ENCODE data around the gene NSMF.
A peak's percentile ranks its signal among the peaks of the same experiment; 100 is the strongest.

The NSMF gene

GRCh38 chr9:137410236-137410890 is 48.8 kb downstream of the NSMF start:
- peak; percentile 29 for DNase-seq (ENCODE audit: low spot score)

GRCh38 chr9:137409515-137409914 is 49.6 kb downstream of the NSMF start:
- no peak for DNase-seq (ENCODE audit: low spot score)

- no peak for DNase-seq (ENCODE audit: low spot score)
These were observed 50.3 kb downstream of the NSMF start for GRCh38 chr9:137408651-137409405.

- no peak for DNase-seq (ENCODE audit: low spot score)
These were observed 51.4 kb downstream of the NSMF start for GRCh38 chr9:137407590-137408300.

GRCh38 chr9:137406876-137407589 is 52.1 kb downstream of the NSMF start:
- DNase-seq (ENCODE audit: low spot score) = peak; percentile 53

GRCh38 chr9:137406085-137406760 is 52.9 kb downstream of the NSMF start:
- DNase-seq (ENCODE audit: low spot score) = no peak

- no peak for DNase-seq (ENCODE audit: low spot score)
These were observed 53.5 kb downstream of the NSMF start for GRCh38 chr9:137405677-137406081.

GRCh38 chr9:137404961-137405567 is 54.1 kb downstream of the NSMF start:
- no peak for DNase-seq (ENCODE audit: low spot score)

- DNase-seq (ENCODE audit: low spot score) = no peak
These were observed 55.9 kb downstream of the NSMF start for GRCh38 chr9:137403269-137403668.

GRCh38 chr9:137402746-137403145 is 56.4 kb downstream of the NSMF start:
- DNase-seq (ENCODE audit: low spot score) = no peak

GRCh38 chr9:137398561-137399468 is 60.3 kb downstream of the NSMF start:
- DNase-seq (ENCODE audit: low spot score) = no peak

GRCh38 chr9:137397675-137398423 is 61.3 kb downstream of the NSMF start:
- no peak for DNase-seq (ENCODE audit: low spot score)

Data from kidney tubule cell (primary cell).